Measurements from ENCODE around the gene SLC13A2.

SLC13A2 gene

DNA sequence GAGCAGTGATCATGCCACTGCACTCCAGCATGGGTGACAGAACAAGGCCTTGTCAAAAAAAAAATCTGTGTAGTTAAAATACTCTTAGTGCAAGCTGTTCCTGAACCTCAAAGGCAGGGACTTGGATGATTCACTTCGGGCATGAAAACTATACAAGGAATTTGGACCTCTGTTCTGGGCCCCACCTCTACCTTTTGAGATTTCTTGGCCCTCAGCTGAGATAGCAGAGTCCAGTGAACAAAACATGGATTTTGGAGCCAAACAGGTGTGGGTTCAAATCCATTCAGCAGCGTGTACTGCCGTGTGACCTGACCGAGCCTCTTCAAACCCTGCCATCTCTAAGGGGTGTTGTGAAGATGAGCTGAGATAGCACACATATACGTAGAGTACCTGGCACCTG, 6.8 kb downstream of the SLC13A2 start:
- TF ChIP-seq, protein P1, sequence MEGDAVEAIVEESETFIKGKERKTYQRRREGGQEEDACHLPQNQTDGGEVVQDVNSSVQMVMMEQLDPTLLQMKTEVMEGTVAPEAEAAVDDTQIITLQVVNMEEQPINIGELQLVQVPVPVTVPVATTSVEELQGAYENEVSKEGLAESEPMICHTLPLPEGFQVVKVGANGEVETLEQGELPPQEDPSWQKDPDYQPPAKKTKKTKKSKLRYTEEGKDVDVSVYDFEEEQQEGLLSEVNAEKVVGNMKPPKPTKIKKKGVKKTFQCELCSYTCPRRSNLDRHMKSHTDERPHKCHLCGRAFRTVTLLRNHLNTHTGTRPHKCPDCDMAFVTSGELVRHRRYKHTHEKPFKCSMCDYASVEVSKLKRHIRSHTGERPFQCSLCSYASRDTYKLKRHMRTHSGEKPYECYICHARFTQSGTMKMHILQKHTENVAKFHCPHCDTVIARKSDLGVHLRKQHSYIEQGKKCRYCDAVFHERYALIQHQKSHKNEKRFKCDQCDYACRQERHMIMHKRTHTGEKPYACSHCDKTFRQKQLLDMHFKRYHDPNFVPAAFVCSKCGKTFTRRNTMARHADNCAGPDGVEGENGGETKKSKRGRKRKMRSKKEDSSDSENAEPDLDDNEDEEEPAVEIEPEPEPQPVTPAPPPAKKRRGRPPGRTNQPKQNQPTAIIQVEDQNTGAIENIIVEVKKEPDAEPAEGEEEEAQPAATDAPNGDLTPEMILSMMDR (IDR thresholded peaks at IDR 0.05; ENCODE audit: extremely low read depth, missing control alignments), result no peak
- DNase-seq (ENCODE audit: low spot score), result no peak

DNA sequence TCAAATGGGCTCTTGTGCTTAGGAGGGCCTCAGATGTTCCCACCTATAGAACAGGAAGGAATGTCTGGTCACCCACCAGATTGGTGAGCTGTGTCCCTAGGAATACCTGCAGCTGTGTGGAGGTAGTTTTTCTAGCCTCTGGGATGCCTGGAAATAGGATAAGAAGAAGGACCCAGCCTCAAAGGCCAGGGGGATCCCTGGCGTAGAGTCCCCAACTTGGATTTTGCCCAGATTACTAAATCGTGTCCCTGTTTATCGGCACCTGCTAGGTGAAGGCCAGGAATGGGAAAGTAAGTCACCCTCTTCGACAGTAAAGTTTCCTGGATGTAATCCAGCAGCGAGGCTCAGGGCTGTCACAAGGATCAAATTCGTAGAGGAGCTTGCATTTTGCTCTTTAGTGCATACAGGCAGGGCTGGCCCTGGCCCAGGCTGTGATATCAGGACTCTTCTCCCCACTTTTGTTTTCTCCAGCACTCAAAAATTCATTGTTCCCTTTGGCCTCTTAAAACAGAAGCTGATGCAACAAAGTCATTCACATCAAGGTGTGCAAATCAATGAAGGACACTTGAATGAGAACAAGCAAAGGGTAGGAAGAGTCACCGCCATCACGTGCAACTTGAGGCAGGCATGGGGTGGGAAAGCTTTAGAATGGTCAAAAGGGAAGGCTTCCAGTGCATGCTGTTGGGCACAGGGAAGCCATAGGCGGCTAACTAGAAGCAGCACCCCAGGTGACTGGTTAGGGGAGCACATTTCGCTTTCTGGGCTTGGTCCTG, 7.5 kb downstream of the SLC13A2 start:
- TF ChIP-seq, protein P1 (IDR thresholded peaks at IDR 0.05; ENCODE audit: extremely low read depth, missing control alignments), result no peak
- no peak for DNase-seq (ENCODE audit: low spot score)

DNA sequence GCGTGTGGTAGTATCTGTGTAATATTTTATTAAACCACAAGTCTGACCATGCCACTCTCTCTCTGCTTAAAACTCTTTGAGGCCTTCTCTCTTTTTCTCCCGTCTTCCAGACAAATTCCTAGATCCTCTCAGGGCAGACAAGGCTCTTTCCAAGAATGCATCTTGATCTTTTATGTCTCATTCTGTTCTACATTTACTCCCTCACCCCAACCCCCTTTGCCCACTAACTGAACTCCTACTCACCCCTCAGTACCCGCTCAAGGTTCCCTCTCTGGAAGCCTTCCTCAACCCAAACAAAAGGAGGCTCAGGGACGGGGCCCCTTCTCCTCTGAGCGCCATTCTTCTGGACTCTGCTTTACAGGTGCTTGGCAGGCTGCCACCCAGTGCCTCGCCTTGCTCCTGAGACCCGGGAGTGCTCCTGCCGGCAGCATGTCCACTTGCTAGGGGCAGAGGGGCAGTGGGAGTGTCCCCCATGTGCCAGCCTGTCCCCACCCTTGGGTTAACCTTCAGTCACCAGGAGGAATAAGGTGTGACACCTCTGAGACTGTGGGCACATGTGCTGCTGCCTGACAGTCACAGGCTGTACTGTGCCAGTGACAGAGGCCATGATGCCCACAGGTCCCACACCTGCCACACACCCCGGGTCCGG, 9.2 kb downstream of the SLC13A2 start:
- DNase-seq (ENCODE audit: low spot score), result no peak
- TF ChIP-seq, protein P1 (IDR thresholded peaks at IDR 0.05; ENCODE audit: extremely low read depth, missing control alignments), result no peak

DNA sequence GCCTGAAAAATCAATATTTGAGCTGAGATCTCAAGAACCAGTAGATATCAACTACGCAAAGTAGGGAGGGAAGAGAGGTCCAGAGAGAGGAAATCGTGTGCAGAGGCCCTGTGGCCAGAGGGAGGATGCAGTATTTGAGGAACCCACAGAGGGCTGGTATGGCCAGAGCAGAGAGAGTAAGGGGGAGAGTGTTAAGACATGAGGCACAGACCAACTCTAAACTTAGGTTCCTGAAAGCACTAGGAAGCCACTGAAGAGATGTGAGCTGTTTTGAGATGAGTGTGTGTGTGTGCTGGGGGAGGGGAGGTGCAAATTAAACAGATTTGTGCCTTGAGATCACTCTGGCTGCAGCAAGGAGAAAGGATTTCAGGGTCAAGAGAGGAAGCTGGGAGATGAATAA, 10.9 kb downstream of the SLC13A2 start:
- DNase-seq (ENCODE audit: low spot score), result peak; percentile 70
- TF ChIP-seq, protein P1 (IDR thresholded peaks at IDR 0.05; ENCODE audit: extremely low read depth, missing control alignments), result no peak

DNA sequence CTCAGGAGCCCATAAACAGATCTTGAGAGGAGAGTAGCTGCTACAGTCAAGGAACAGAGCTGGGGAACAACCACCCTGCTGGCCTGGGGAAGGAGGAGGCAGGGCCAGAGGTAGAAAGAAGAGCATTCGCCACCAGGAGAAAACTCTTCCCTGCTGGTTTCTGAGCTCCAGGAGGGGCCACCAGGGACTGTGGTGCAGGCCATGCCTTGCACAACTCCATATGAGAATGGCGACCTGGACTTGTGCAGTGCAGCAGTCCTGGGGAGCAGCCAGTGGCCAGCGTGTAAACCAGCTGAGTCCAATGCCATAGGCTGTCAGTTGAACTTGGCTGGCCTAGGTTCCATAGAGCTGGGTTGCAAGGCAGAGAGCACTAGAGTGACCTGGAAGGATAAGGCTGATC, 11.6 kb downstream of the SLC13A2 start:
- TF ChIP-seq, protein P1 (IDR thresholded peaks at IDR 0.05; ENCODE audit: extremely low read depth, missing control alignments), result no peak
- DNase-seq (ENCODE audit: low spot score), result no peak

DNA sequence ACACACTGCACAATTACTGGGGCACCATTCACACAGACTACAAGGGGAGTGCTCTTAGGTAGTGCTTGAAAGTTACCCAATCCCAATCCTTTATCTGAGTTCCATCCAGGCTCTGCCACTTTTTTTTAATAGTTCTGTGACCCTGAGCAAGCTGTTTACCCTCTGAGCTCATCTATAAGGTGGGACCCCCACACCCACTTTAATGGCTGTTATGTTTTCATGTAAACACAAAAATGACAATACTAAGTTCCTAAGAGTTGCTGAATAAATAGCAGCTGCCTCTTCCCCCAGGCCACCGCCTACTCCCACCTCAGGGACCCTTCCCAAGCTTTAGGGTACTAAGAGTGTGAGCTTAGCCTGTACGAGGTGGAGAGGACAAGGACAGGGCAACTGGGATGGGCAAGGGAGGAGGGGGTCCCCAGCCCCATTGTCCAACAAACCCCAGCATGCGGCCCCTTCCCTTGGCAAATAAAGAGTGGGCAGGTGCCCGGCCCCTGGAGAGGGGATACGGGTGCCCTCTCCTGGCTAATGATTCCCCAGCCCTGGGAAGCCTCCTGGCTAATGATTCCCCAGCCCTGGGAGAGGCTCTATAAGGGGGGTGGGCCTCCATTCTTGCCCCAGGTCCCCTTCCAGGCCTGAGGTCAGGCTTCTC, 14.6 kb downstream of the SLC13A2 start:
- no peak for DNase-seq (ENCODE audit: low spot score)
- TF ChIP-seq, protein P1 (IDR thresholded peaks at IDR 0.05; ENCODE audit: extremely low read depth, missing control alignments), result no peak
